ENCODE measurements around the gene PLAAT5.
"Not testable (repeated sequence)": the region's sequence is repeated elsewhere in the genome, so short reads cannot be mapped to it uniquely, and the experiment has no call there.

PLAAT5 gene

GRCh38 chr11:63476618-63477017 lies 14.3 kb downstream of the PLAAT5 start:
- no peak for DNase-seq

- DNase-seq, result no peak
Observed at GRCh38 chr11:63472372-63472771, 18.6 kb downstream of the PLAAT5 start.

- DNase-seq, result no peak
Observed at GRCh38 chr11:63470311-63470710, 20.7 kb downstream of the PLAAT5 start.

GRCh38 chr11:63462137-63462536 lies 28.8 kb downstream of the PLAAT5 start:
- no peak for DNase-seq

- no peak for DNase-seq
Observed at GRCh38 chr11:63459586-63459985, 31.4 kb downstream of the PLAAT5 start.

- DNase-seq, result no peak
Observed at GRCh38 chr11:63448646-63449045, 42.3 kb downstream of the PLAAT5 start.

GRCh38 chr11:63445720-63446119 lies 45.2 kb downstream of the PLAAT5 start:
- DNase-seq, result no peak

- DNase-seq, result no peak
Observed at GRCh38 chr11:63445118-63445517, 45.8 kb downstream of the PLAAT5 start.

GRCh38 chr11:63444160-63444559 lies 46.8 kb downstream of the PLAAT5 start:
- DNase-seq, result no peak

- DNase-seq, result no peak
Observed at GRCh38 chr11:63443714-63444113, 47.3 kb downstream of the PLAAT5 start.

- not testable (repeated sequence) for DNase-seq
Observed at GRCh38 chr11:63435831-63436230, 55.1 kb downstream of the PLAAT5 start.

- not testable (repeated sequence) for DNase-seq
Observed at GRCh38 chr11:63435351-63435750, 55.6 kb downstream of the PLAAT5 start.

- not testable (repeated sequence) for DNase-seq
Observed at GRCh38 chr11:63430731-63431130, 60.2 kb downstream of the PLAAT5 start.

GRCh38 chr11:63427971-63428508 lies 62.9 kb downstream of the PLAAT5 start:
- no peak for DNase-seq

GRCh38 chr11:63417174-63417852 lies 73.7 kb downstream of the PLAAT5 start:
- DNase-seq, result no peak

Data from NCI-H1417 (cell line).